H1 (cell line): ENCODE results near the gene PCDHGB6. TPM values are rescaled to one million over a fixed set of nuclear protein-coding genes. Genes with fewer than 3 reads are reported as not detected.

Experiments used
- CTCF ChIA-PET: fragments of 300-600 bp; sonication (Branson Sonifier 250); formaldehyde crosslinking; loops from one replicate; lab custom pipeline; 2021; ENCODE audit not compliant: partially characterized antibody; lab: Charles Lee
- POLR2A ChIA-PET: fragments of 300-600 bp; sonication (Branson Sonifier 250); formaldehyde crosslinking; loops from one replicate; lab custom pipeline; 2021; ENCODE audit warnings: inconsistent platforms; ENCODE audit not compliant: partially characterized antibody; lab: Charles Lee
- DNase-seq, 2 experiments: peaks; one replicate each; pipeline versions ENCODE4 v3.0.0 to v3.0.0-alpha.2; 2010 to 2022; ENCODE audit warnings: low spot score in 2 of 2, low read depth in 1 of 2, mixed read lengths in 1 of 2
- FAIRE-seq: peaks from 2 replicates; lab custom pipeline; 2011; peaks lifted over from hg19 to GRCh38; lab: Jason Lieb, UNC
- H2AFZ ChIP-seq: 2 replicates; pipeline ENCODE4 v1.8.1; 2012; ENCODE audit warnings: low read length, inconsistent platforms
- H2AK5ac ChIP-seq: 2 replicates; pipeline ENCODE4 v1.6.1; 2013; ENCODE audit warnings: low read depth, low read length
- H2BK120ac ChIP-seq: replicated peaks from 2 replicates; pipeline ENCODE3; 2013; ENCODE audit warnings: low read depth, low read length, inconsistent platforms
- H2BK12ac ChIP-seq: 2 replicates; pipeline ENCODE4 v1.6.1; 2013; ENCODE audit warnings: low read depth, low read length
- H2BK15ac ChIP-seq: 2 replicates; pipeline ENCODE4 v1.6.1; 2013; ENCODE audit warnings: low read length
- H2BK20ac ChIP-seq: 2 replicates; pipeline ENCODE4 v1.6.1; 2013; ENCODE audit warnings: low read length
- H2BK5ac ChIP-seq: 2 replicates; pipeline ENCODE4 v1.6.1; 2013; ENCODE audit warnings: low read depth, low read length
- H3K14ac ChIP-seq: 2 replicates; pipeline ENCODE4 v1.6.1; 2013; ENCODE audit warnings: inconsistent platforms; ENCODE audit not compliant: insufficient read length
- H3K18ac ChIP-seq: 2 replicates; pipeline ENCODE4 v1.6.1; 2013; ENCODE audit warnings: low read length; ENCODE audit errors: extremely low read depth
- H3K23ac ChIP-seq: 2 replicates; pipeline ENCODE4 v1.6.1; 2013; ENCODE audit warnings: inconsistent platforms; ENCODE audit not compliant: insufficient read length
- H3K23me2 ChIP-seq: 2 replicates; pipeline ENCODE4 v1.6.1; 2013; ENCODE audit warnings: low read depth, low read length
- H3K27ac ChIP-seq: 2 replicates; pipeline ENCODE4 v1.6.1; 2011; ENCODE audit warnings: low read depth, low read length, inconsistent platforms
- H3K27me3 ChIP-seq, 4 experiments: replicated peaks in 1 of 4; 1 replicate in 1 of 4; 2 replicates in 3 of 4; pipeline versions ENCODE4 v1.6.1 to v1.8.1; 2011 to 2013; ENCODE audit warnings: low read length in 3 of 4, mild to moderate bottlenecking in 3 of 4, inconsistent platforms in 2 of 4, mixed read lengths in 2 of 4, moderate library complexity in 1 of 4; ENCODE audit not compliant: control insufficient read depth in 3 of 4, insufficient read depth in 3 of 4; ENCODE audit errors: extremely low read depth in 1 of 4
- H3K36me3 ChIP-seq, 4 experiments: 2 replicates each; pipeline versions ENCODE4 v1.6.1 to v1.8.1; 2011 to 2013; ENCODE audit warnings: mild to moderate bottlenecking in 4 of 4, low read length in 3 of 4, moderate library complexity in 2 of 4, control low read depth in 1 of 4, inconsistent platforms in 1 of 4; ENCODE audit not compliant: insufficient read depth in 4 of 4, control insufficient read depth in 2 of 4
- H3K4ac ChIP-seq: replicated peaks from 2 replicates; pipeline ENCODE3; 2013; ENCODE audit warnings: low read length, low read depth, mixed read lengths, inconsistent platforms; ENCODE audit not compliant: insufficient read length
- H3K4me1 ChIP-seq, 4 experiments: replicated peaks in 1 of 4; 1 replicate in 1 of 4; 2 replicates in 3 of 4; pipeline versions ENCODE4 v1.6.1 to v1.8.1; 2011 to 2013; ENCODE audit warnings: low read length in 3 of 4, inconsistent platforms in 2 of 4, mixed read lengths in 1 of 4; ENCODE audit not compliant: insufficient read depth in 4 of 4, control insufficient read depth in 3 of 4
- H3K4me2 ChIP-seq, 2 experiments: 2 replicates each; pipeline versions ENCODE4 v1.6.1 to v1.8.1; 2011 to 2013; ENCODE audit warnings: low read depth in 2 of 2, low read length in 2 of 2, control low read depth in 1 of 2, inconsistent platforms in 1 of 2, mild to moderate bottlenecking in 1 of 2; ENCODE audit not compliant: insufficient read depth in 1 of 2
- H3K4me3 ChIP-seq, 4 experiments: fragments of 200-600, 300-600 bp in 1 of 4; sonication (generic), shearing (Covaris generic), sonication (Bioruptor Twin) in 1 of 4; 2 replicates each; pipeline versions ENCODE4 v1.5.1 to v1.8.1; 2011 to 2016; ENCODE audit warnings: low read length in 4 of 4, low read depth in 3 of 4, control low read depth in 2 of 4, inconsistent platforms in 2 of 4, mild to moderate bottlenecking in 2 of 4, mixed read lengths in 1 of 4, moderate library complexity in 1 of 4; ENCODE audit not compliant: insufficient read depth in 2 of 4; ENCODE audit errors: extremely low read depth in 1 of 4
- H3K56ac ChIP-seq: replicated peaks from 2 replicates; pipeline ENCODE3; 2013; ENCODE audit warnings: low read depth, mild to moderate bottlenecking, mixed read lengths, low read length, inconsistent platforms; ENCODE audit not compliant: insufficient read length
- H3K79me1 ChIP-seq: 2 replicates; pipeline ENCODE4 v1.6.1; 2013; ENCODE audit warnings: low read depth, low read length, control low read depth
- H3K79me2 ChIP-seq, 2 experiments: 2 replicates each; pipeline versions ENCODE4 v1.6.1 to v1.8.1; 2012 to 2013; ENCODE audit warnings: low read length in 2 of 2, mild to moderate bottlenecking in 2 of 2, inconsistent platforms in 1 of 2; ENCODE audit not compliant: insufficient read depth in 2 of 2, control insufficient read depth in 1 of 2
- H3K9ac ChIP-seq, 4 experiments: replicated peaks in 1 of 4; 1 replicate in 1 of 4; 2 replicates in 3 of 4; pipeline versions ENCODE4 v1.6.1 to v1.8.1; 2011 to 2013; ENCODE audit warnings: low read depth in 3 of 4, low read length in 3 of 4, control low read depth in 2 of 4, mild to moderate bottlenecking in 2 of 4, moderate library complexity in 2 of 4, inconsistent platforms in 1 of 4; ENCODE audit errors: extremely low read depth in 1 of 4
- H3K9me3 ChIP-seq, 2 experiments: 2 replicates each; pipeline versions ENCODE4 v1.6.1 to v1.8.1; 2012 to 2013; ENCODE audit warnings: mild to moderate bottlenecking in 2 of 2, moderate library complexity in 2 of 2, control low read depth in 1 of 2, inconsistent platforms in 1 of 2, low read depth in 1 of 2, low read length in 1 of 2, mixed read lengths in 1 of 2; ENCODE audit not compliant: insufficient read depth in 2 of 2
- H4K20me1 ChIP-seq, 2 experiments: replicated peaks in 1 of 2; 2 replicates each; pipeline versions ENCODE3 to v1.8.1; 2011 to 2013; ENCODE audit warnings: inconsistent platforms in 2 of 2, low read length in 2 of 2, mild to moderate bottlenecking in 1 of 2; ENCODE audit not compliant: insufficient read depth in 2 of 2, control insufficient read depth in 1 of 2
- H4K5ac ChIP-seq: 2 replicates; pipeline ENCODE4 v1.6.1; 2013; ENCODE audit warnings: low read length, low read depth, mixed read lengths, inconsistent platforms; ENCODE audit not compliant: insufficient read length
- H4K8ac ChIP-seq: 2 replicates; pipeline ENCODE4 v1.8.0; 2013; ENCODE audit warnings: mild to moderate bottlenecking, moderate library complexity, low read length, inconsistent platforms; ENCODE audit not compliant: insufficient read depth; ENCODE audit errors: extremely low read depth
- H4K91ac ChIP-seq: replicated peaks from 2 replicates; pipeline ENCODE3; 2013; ENCODE audit warnings: low read length, mixed read lengths, inconsistent platforms; ENCODE audit not compliant: insufficient read length
- HDAC6 ChIP-seq: IDR thresholded peaks from one replicate; pipeline ENCODE4 v1.7.1; 2012; ENCODE audit warnings: low read depth, mild to moderate bottlenecking, inconsistent platforms, low read length, moderate library complexity
- KDM4A ChIP-seq: IDR thresholded peaks from one replicate; pipeline ENCODE4 v1.7.1; 2012; ENCODE audit warnings: low read depth, mild to moderate bottlenecking, moderate library complexity, low read length, inconsistent platforms; ENCODE audit not compliant: severe bottlenecking
- MAX ChIP-seq: IDR thresholded peaks from 2 replicates; pipeline ENCODE4 v1.6.1; 2012; ENCODE audit warnings: inconsistent platforms
- POLR2A ChIP-seq, 2 experiments: IDR thresholded peaks; 1 replicate in 1 of 2; 2 replicates in 1 of 2; pipeline ENCODE4 v1.6.1; 2011; ENCODE audit warnings: low read depth in 2 of 2, low read length in 2 of 2, mild to moderate bottlenecking in 2 of 2; ENCODE audit errors: control extremely low read depth in 1 of 2
- SIX5 ChIP-seq: IDR thresholded peaks from 2 replicates; pipeline ENCODE4 v1.6.1; 2011; ENCODE audit warnings: mild to moderate bottlenecking, low read depth, low read length
- WGBS, 2 experiments: shearing (Covaris generic) in 1 of 2; methylation state at CpG; one replicate each; pipeline versions ENCODE4 v1.1.6 to v1.1.7; 2013 to 2015; ENCODE audit warnings: low lambda C conversion rate in 2 of 2, mixed read lengths in 2 of 2, inconsistent platforms in 1 of 2, low coverage in 1 of 2, missing lambda C conversion rate in 1 of 2; ENCODE audit not compliant: insufficient replicate concordance in 2 of 2, insufficient coverage in 1 of 2, insufficient read length in 1 of 2; ENCODE audit errors: extremely low coverage in 1 of 2, missing lambda C conversion rate in 1 of 2; 5-methylcytosine and 5-hydroxymethylcytosine counted together
- polyA plus RNA-seq, 7 experiments: library from polyadenylated mRNA; depleted of rRNA in 3 of 7; stranded (reverse) in 5 of 7; unstranded in 2 of 7; fragments of >200 nt in 5 of 7; fragments of 200-250 nt in 2 of 7; gene quantifications; 1 replicate in 5 of 7; 2 replicates in 1 of 7; 4 replicates in 1 of 7; pipeline versions ENCODE4 v1.2.1 to v1.2.3, GENCODE V29; 2011 to 2013; ENCODE audit warnings: missing spikeins in 2 of 7, mixed read lengths in 2 of 7
- total RNA-seq: library from RNA; stranded (reverse); fragmentation: NEBNext Ultra II Directional; extraction: Animal tissue kit (Norgen Biotek cat#: 25700); gene quantifications from 2 replicates; pipeline ENCODE4 v1.2.1, GENCODE V29; 2021

Gene PCDHGB6
- total and polyA plus RNA-seq, 2 of the 8 experiments (the other 6 are each of a cell fraction or from before 2014, with no cell fraction given): 3.4 to 4.1 TPM

GRCh38 chr5:141360685-141361084 is 47.1 kb upstream of the PCDHGB6 start:
- Histone ChIP-seq H2BK5ac (no peak overlapping the region), H3K27me3 (no peaks in the 10 kb centered on the region), H4K5ac (no peak overlapping the region), H4K8ac (no peak overlapping the region), H3K23me2 (no peaks in the 10 kb centered on the region), H2AFZ (no peak overlapping the region), H3K4me1 (peaks cover 0 to 3% (median under 1%) of the 10 kb centered on the region in 4 experiments; a peak in 1 of 7 replicates), H2BK12ac (no peak overlapping the region), H4K91ac (no peak overlapping the region), H3K4me2 (no peak overlapping the region), H3K56ac (no peak overlapping the region), H3K79me1 (no peaks in the 10 kb centered on the region), H3K23ac (no peak overlapping the region), H3K27ac (no peak overlapping the region), H3K4me3 (no peak overlapping the region), H2BK15ac (no peak overlapping the region), H3K36me3 (peaks cover 0 to 8% (median 3%) of the 10 kb centered on the region in 4 experiments; a peak in 4 of 8 replicates), H3K4ac (no peak overlapping the region), H2BK120ac (no peak overlapping the region), H3K14ac (no peak overlapping the region), H4K20me1 (no peaks in the 10 kb centered on the region), H3K79me2 (no peaks in the 10 kb centered on the region), H2BK20ac (no peak overlapping the region), H2AK5ac (no peak overlapping the region), H3K9ac (no peak overlapping the region), H3K9me3 (peaks cover 43 to 56% of the 10 kb centered on the region in 2 experiments), H3K18ac (no peak overlapping the region)
- TF ChIP-seq SIX5: no peak
- no peak for TF ChIP-seq POLR2A (IDR thresholded peaks at IDR 0.05; ENCODE audit: control extremely low read depth in 1 of 2, low read depth in 2 of 2, low read length in 2 of 2)
- TF ChIP-seq HDAC6: no peak
- TF ChIP-seq MAX: no peak
- TF ChIP-seq KDM4A: no peak
- ChIA-PET CTCF (interaction anchor here (0.7 to 3.4 kb wide), 22 partner anchors 9 to 204 kb away, joined by 3 to 20 read pairs (median 4); partner anchors contain the start of genes PCDHB14, PCDHB15, PCDHB16 and PCDHGA11), POLR2A (interaction anchor here (1.1 kb wide), 1 partner anchor 48 kb away, joined by 3 read pairs; no protein-coding TSS in a partner anchor)
- 91% methylated on average over 15 of the region's 15 CpGs; no CpG with 5 or more reads in 1 of the 2 experiments for WGBS, 2 experiments
- DNase-seq (no peak), FAIRE-seq (no peak)
